Nephron (organoid): ENCODE results near the gene CA9.

Source experiments
- H3K27ac Mint-ChIP-seq, 3 experiments: 2 replicates each; pipeline ENCODE4 v1.8.0; 2020; ENCODE audit warnings: mixed read lengths in 3 of 3, mild to moderate bottlenecking in 2 of 3, moderate library complexity in 1 of 3
- H3K27me3 Mint-ChIP-seq: 2 replicates; pipeline ENCODE4 v1.8.0; 2021; ENCODE audit warnings: low read depth, mild to moderate bottlenecking, moderate library complexity, mixed read lengths
- H3K36me3 Mint-ChIP-seq: 2 replicates; pipeline ENCODE4 v1.8.0; 2020; ENCODE audit warnings: low read depth, mixed read lengths
- H3K4me1 Mint-ChIP-seq: 2 replicates; pipeline ENCODE4 v1.8.0; 2020; ENCODE audit warnings: mixed read lengths
- H3K4me3 Mint-ChIP-seq, 3 experiments: 2 replicates each; pipeline ENCODE4 v1.8.0; 2020; ENCODE audit warnings: mild to moderate bottlenecking in 3 of 3, mixed read lengths in 3 of 3, moderate library complexity in 2 of 3
- H3K9me3 Mint-ChIP-seq: 2 replicates; pipeline ENCODE4 v1.8.0; 2020; ENCODE audit warnings: mixed read lengths
- CTCF ChIP-seq, 3 experiments: fragments of 200-600 bp; sonication (generic); IDR thresholded peaks; one replicate each; pipeline ENCODE4 v1.5.0; 2021; ENCODE audit warnings: antibody characterized with exemption in 3 of 3; ENCODE audit not compliant: unreplicated experiment in 3 of 3

Gene CA9

GRCh38 chr9:35729700-35730485 is 56.2 kb downstream of the CA9 start:
- Mint-ChIP-seq H3K9me3 (no peaks in the 10 kb centered on the region), H3K27me3 (no peaks in the 10 kb centered on the region), H3K36me3 (peaks cover 22% of the 10 kb centered on the region), H3K4me3 (no peak overlapping the region), H3K27ac (peak overlapping the region in 1 of 3 experiments; percentile 87), H3K4me1 (peaks cover 8% of the 10 kb centered on the region)
- TF ChIP-seq CTCF (IDR thresholded peaks at IDR 0.05; ENCODE audit: unreplicated experiment in 3 of 3): peak; percentile 44 to 55 (median 51)

- peak overlapping the region in 1 of 3 experiments; percentile 87 for H3K27ac Mint-ChIP-seq
- TF ChIP-seq CTCF (IDR thresholded peaks at IDR 0.05; ENCODE audit: unreplicated experiment in 3 of 3): no peak
- peaks cover 8% of the 10 kb centered on the region for H3K4me1 Mint-ChIP-seq
- no peak overlapping the region for H3K4me3 Mint-ChIP-seq
- H3K27me3 Mint-ChIP-seq: no peaks in the 10 kb centered on the region
- peaks cover 22% of the 10 kb centered on the region for H3K36me3 Mint-ChIP-seq
- H3K9me3 Mint-ChIP-seq: no peaks in the 10 kb centered on the region
Measured at GRCh38 chr9:35730486-35730854, 56.7 kb downstream of the CA9 start.
